Stromal cell of bone marrow (primary cell): ENCODE results near the gene BARHL1.

Source experiments
- DNase-seq: peaks from one replicate; pipeline ENCODE4 v3.0.0-alpha.2; 2012; ENCODE audit warnings: low read depth

BARHL1 gene

DNA sequence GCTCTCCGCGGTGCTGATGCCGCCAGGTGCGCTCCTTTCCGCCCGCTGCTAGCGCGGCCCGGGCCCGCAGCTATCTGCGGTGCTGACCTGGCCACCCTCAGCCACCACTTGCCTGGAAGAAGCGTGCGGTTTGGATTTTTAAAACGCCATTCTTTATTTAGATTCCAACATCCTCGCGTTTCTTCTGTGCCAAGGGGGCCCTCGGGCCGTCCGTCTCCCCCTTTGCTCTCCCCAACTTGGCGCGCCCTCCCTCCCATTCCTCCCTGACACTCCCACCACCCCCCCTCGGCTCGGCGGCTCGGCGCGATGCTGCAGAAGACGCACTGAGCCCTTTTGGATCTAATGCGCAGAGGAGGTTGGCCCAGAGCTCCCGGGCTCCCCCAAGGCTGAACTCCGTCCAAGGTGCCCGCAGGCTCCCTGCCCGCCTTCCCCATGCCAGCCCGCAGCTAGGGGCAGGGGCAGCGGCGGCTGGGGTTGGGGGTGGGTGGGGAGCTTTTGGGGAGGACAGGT is at the start of gene BARHL1:
BARHL1 (plus strand) TSS at position 331 of the 510 bp plus-strand sequence. CDS start 192 bp downstream, outside the sequence.
- DNase-seq = no peak

DNA sequence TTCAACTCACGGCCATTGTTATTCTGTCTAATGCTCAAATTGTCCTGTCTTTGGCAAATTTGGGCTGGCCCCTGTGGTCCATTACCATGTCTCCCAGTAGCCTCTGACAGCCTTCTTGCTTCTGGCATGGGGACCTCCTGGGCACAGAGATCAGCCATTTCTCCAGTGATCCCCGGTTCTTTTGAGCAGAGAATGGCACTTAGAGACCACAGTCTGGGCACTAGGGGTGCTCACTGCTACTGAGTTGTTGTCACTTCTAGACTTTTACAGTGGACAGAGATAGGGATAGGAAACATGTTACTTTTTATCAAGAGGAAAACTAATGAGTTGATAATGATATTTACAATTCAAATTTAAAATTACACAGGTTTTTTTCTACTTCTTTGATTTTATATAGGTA is 47.6 kb upstream of the BARHL1 start:
- no peak for DNase-seq

- no peak for DNase-seq
Observed at GRCh38 chr9:132536124-132536523, 46.3 kb upstream of the BARHL1 start.

- no peak for DNase-seq
Observed at GRCh38 chr9:132537352-132537751, 45.1 kb upstream of the BARHL1 start.

DNA sequence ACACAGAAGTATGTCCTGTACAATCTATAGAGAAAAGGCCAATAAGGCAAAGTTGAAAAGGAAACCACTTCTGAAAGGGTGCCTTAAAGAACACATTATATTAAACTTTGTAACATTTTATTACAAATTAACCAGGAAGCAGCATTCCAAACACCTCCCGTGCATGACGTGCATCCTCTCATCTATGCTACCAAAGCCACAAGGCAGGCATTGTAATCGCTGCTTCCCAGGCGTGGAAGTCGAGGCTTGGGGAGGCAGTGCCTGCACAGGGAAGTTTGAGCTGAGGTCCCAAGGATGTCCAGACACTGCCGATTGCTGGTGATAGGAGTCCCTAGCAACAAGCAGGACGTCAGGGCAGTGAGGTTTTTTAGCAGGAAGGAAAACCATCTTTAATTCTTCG is 44.3 kb upstream of the BARHL1 start:
- DNase-seq = no peak

- no peak for DNase-seq
Observed at GRCh38 chr9:132539096-132539495, 43.3 kb upstream of the BARHL1 start.

DNA sequence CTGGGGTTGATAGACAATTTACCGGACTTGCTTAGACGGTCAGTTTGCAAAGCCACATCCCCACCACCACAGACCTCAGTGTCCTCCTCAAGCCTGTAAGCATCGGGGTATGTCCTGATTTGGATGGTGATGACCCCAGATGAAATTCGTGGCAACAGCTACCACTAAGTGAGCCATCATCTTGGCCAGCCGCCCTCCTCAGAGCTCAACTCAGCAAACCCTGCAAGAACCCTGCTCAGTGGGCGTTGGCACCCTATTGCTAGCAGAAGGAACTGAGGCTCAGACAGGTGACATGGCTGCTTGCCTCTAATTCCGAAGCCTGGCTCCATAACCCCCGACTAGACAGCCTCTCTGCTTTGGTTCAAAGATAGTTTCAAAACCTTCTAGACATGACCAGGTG is 41.4 kb upstream of the BARHL1 start:
- no peak for DNase-seq

DNA sequence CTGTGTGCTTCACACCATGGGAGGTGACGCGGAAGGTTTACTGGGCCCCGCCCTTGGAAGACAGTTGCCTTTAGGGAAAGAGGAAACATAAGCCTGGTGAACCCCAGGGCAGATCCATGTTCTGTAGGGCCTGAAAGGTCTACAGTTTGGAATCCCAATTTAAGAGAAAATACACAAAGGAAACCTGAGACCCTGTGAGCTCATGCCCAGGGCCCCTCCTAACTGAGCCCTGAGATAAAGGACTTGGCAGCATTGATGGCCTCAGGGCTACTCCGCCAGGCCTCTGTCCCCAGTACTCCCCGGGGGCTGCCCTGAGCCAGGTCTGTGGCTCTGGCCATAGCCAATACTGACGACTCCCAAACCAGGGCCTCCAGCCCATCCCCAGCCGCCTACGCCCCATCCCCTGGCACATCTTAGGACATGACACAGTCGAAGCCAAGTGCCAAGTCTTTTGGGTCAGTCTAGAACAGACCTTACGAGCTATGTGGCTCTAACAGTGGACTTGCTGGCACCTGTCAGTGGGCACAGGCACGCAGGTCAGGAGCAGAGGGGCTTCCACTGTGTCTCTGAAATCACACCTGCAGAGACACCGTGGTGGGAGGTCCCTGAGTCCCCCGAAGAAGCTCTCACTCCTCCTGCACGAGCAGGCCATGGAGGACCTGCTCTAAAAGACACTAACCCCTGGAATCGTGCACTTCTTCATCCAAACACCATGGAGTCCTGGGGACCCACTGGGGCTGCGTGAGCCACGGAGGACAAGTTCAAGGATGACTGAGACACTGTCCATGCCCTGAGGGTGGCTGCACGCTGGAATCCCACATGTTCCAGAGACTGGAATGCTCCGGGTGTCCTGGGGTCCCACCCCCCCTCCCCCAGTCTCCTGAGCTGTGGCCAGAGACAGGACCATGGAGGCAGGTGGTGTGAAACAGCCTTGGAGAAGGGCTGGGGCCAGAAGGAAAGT is 40.3 kb upstream of the BARHL1 start:
- DNase-seq = no peak

- no peak for DNase-seq
Observed at GRCh38 chr9:132543251-132543650, 39.2 kb upstream of the BARHL1 start.

DNA sequence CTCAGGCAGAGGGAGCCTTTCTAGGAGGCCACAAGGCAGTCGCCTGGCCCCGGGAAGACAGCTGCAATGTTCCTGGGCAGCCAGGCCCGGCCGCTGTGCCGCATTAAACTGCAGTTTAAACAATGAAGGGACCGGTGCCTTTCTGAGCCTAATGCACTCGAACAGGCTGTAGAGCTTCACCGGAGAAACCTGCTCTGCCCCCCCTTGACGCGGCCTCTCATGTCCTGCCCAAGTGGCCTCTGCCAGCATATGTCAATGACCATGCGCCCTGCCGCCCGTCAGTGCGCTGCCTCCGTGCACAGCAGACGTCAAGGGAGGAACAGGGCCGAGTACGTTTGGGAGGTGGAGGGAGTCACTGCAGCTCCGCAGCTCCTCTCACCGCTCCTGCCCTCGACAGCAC is 38.4 kb upstream of the BARHL1 start:
- DNase-seq = no peak

DNA sequence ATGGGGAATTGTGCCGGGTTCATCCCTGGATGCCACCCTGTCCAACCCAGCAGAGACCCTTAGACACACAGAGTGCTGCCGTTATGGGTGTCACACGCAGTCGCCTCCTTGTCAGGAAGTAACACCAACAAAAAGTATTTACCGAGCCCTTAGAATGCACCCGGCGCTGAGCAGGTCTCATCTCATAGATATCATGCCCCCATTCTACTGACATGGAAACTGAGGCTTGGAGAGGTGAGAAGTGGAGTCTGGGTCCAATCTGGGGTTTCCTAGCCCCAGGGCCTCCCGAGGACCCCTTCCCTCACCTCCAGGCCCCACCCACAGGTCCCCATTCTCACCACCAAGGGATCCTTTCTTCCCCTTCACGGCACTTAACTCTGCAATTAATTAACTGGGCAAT is 36.8 kb upstream of the BARHL1 start:
- no peak for DNase-seq

DNA sequence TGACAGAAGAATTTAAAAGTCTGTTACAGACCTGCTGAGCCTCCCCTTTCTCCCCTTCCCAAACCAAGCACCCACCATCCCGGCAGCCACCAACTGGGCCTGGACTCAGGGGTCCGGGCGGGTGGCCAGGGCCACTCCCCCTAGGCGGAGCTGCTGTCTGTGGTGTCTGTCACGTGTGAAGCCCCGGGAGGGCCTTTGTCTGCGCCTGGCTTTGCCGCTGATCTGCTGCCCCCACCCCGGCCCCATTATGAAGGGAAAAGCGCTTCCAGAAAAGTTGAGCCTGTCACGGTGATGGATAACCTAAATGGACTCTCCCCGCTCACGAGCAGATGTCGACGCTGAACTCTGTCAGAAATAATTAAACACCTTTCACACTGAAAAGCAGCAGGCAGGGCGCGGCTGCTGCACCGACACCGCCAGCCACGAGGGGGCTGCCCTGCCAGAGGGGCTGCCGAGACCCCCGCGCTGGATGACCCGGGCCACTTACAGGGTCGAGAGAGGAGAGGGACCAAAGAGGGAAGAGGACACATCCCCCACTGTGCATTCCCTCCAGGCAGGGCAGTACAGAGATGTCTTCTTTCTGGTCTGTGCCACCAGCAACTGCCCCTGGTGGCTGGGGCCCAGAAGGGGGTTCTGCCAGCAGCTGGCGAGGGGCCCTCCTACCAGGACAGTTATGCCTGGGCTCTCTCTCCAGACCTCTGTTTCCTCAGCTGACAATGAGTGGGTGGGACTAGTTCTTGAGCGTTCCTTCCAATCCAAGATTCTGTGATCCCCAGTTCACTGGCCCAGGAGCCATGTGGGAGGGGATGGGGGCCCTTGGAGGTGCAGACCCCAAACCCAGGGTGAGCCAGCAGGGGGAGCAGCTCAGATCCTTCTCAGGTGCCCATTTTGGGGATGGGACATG is 36.0 kb upstream of the BARHL1 start:
- no peak for DNase-seq

- DNase-seq = no peak
Observed at GRCh38 chr9:132547052-132547431, 35.4 kb upstream of the BARHL1 start.

DNA sequence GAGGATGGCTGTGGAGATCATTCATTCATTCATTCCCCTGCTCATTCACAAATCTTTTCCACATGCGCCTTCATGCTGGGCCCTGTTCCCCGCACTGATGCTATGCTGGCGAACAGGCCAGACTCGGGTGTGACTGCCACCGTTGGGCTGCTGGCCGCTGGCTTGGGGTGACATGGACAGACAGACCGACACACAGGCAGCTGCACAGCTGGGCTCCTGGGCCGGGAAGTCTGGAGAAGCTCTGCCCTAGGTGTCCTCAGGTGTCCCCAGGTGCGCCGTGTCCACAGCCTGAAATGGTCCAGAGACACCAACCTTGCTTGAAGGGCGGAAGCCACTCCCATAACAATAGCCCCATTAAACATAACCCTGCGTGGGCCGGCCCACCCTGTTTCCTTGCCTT is 35.0 kb upstream of the BARHL1 start:
- DNase-seq = no peak

- no peak for DNase-seq
Observed at GRCh38 chr9:132547976-132548730, 34.3 kb upstream of the BARHL1 start.

GRCh38 chr9:132548751-132549640 is 33.4 kb upstream of the BARHL1 start:
- DNase-seq = no peak

DNA sequence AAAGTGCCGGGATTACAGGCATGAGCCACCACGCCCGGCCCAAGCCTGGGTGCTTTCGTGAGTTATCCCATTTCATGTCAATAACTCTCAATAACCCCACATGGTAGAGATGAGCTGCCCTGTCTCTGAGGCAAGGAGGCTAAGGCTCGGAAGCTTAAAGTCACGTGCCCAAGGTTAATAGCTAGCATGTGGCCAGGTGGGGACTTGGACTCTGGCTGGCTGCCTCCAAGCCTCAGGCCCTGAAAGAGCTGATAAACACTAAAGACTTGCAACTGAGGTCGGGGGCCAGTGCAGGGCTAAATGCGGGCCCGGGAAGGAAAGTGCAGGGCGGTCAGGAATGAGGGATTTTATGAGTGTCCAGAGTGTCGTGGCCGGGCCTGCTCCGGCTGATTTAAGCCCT is 30.9 kb upstream of the BARHL1 start:
- no peak for DNase-seq

DNA sequence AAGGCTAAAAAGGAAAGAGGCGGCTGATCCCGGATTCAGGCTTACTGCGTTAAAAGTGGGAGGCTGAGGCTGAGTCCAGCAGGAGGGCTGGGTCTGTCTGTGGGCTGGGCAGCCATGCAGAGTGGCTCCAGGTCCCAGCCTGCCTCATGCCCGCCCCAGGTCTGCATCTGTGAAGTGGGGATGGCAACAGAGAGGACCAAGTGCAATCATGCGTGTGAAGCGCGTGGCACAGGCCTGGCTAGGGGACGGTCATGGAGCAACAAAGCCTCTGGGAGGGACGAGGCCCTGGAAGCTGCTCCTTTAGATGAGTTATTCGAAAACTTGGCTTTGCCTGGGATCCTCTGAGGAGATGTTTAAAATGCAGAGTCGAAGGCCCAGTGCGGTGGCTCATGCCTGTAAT is 30.4 kb upstream of the BARHL1 start:
- no peak for DNase-seq

- no peak for DNase-seq
Observed at GRCh38 chr9:132554755-132555154, 27.7 kb upstream of the BARHL1 start.

GRCh38 chr9:132555528-132555927 is 26.9 kb upstream of the BARHL1 start:
- no peak for DNase-seq

- no peak for DNase-seq
Observed at GRCh38 chr9:132556235-132556634, 26.2 kb upstream of the BARHL1 start.
